ENCODE data around the gene RNFT2.

- TF ChIP-seq CTCF (conservative IDR thresholded peaks at IDR 0.05) (no peak), EZH2 (IDR thresholded peaks at IDR 0.05; ENCODE audit: low read depth) (no peak)
Measured at GRCh38 chr12:116710370-116711150, 27.6 kb upstream of the RNFT2 start.
